T-helper 2 cell treated with Interferon-gamma antibody and Interleukin-4, amounts not matched to agents 5 μg/mL and 100 μg/mL, for 36 hours (primary cell): ENCODE results near the gene ADAMTS8.
A peak's percentile ranks its signal among the peaks of the same experiment; 100 is the strongest.

Source experiments
- DNase-seq: peaks from one replicate; pipeline ENCODE4 v3.0.0; 2021; ENCODE audit warnings: low spot score
- H3K27ac Mint-ChIP-seq: one replicate; pipeline ENCODE4 v1.8.0; 2021; ENCODE audit warnings: mild to moderate bottlenecking, mixed read lengths
- H3K27me3 Mint-ChIP-seq: one replicate; pipeline ENCODE4 v1.8.0; 2021; ENCODE audit warnings: low read depth, mixed read lengths
- H3K36me3 Mint-ChIP-seq: one replicate; pipeline ENCODE4 v1.8.0; 2021; ENCODE audit warnings: low read depth, mixed read lengths
- H3K4me1 Mint-ChIP-seq: one replicate; pipeline ENCODE4 v1.8.0; 2021; ENCODE audit warnings: low read depth, mixed read lengths
- H3K4me3 Mint-ChIP-seq: one replicate; pipeline ENCODE4 v1.8.0; 2022; ENCODE audit warnings: mild to moderate bottlenecking, moderate library complexity, mixed read lengths
- H3K9me3 Mint-ChIP-seq: one replicate; pipeline ENCODE4 v1.8.0; 2021; ENCODE audit warnings: mixed read lengths

Gene ADAMTS8

DNA sequence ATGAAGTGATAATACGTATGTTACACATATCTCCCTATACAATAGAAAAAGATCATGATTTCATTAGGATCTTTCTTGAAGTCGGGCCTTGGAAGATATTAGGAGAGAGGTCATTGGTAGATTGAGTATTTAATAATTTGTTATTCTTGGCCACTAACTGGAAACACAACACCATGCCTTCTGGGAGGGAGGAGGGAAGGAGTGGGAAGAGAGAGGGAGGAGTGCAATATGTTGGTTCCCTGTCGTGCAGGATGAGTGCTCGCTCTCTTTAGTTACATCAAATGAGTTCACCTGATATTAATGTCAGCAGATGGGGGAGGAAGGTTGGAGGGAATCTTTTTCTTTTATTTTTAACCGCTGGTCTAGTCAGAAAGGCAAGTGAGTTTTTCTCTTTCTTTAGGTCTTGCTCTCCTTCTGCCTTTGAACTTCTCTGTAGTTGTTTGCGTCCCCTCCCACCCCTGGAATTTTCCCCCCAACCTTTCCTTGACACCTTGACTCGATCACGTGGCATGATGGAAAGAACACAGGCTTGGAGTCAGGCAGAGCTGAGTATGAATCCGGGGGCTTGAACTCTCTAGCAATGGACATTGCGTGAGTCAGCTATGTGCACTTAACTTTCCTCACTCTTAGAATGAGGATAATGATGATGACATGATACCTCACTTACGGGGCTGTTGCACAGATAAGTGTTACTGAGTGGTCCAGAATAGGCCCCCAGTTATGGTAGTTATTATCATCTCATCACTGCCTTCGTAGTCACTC, 26.3 kb upstream of the ADAMTS8 start:
- Mint-ChIP-seq H3K27ac (no peak overlapping the region), H3K9me3 (no peaks in the 10 kb centered on the region), H3K27me3 (peaks cover 36% of the 10 kb centered on the region), H3K4me3 (no peak overlapping the region), H3K4me1 (no peaks in the 10 kb centered on the region), H3K36me3 (no peaks in the 10 kb centered on the region)
- DNase-seq = no peak

DNA sequence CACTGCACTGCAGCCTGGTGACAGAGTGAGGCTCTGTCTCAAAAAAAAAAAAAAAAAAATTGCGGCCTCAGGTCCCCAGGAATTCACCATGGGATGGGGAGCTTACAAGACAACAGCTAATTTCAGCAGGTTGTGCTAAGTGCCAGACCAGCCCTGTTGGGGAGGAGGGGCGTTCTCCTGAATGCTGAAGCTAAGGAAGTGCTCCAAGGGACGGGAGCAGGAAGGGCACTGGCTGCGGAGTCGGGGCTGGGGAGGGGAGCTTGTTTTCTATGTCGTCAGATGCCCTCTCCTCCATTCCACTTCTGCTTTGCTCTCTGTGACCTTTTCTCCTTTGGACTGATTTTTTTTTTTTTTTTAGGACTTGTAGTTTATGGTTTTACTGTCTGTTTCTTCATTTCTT, 24.5 kb upstream of the ADAMTS8 start:
- Mint-ChIP-seq H3K9me3 (no peaks in the 10 kb centered on the region), H3K27me3 (peaks cover 45% of the 10 kb centered on the region), H3K4me1 (peaks cover 3% of the 10 kb centered on the region)

GRCh38 chr11:130452176-130452575, 23.8 kb upstream of the ADAMTS8 start:
- DNase-seq = no peak
- Mint-ChIP-seq H3K36me3 (no peaks in the 10 kb centered on the region), H3K27me3 (peaks cover 50% of the 10 kb centered on the region), H3K4me3 (no peak overlapping the region), H3K9me3 (no peaks in the 10 kb centered on the region), H3K4me1 (peaks cover 5% of the 10 kb centered on the region), H3K27ac (no peak overlapping the region)

More for the DNA sequence above, 24.5 kb upstream of the ADAMTS8 start:
- DNase-seq = no peak
- Mint-ChIP-seq H3K36me3 (no peaks in the 10 kb centered on the region), H3K4me3 (no peak overlapping the region), H3K27ac (no peak overlapping the region)

DNA sequence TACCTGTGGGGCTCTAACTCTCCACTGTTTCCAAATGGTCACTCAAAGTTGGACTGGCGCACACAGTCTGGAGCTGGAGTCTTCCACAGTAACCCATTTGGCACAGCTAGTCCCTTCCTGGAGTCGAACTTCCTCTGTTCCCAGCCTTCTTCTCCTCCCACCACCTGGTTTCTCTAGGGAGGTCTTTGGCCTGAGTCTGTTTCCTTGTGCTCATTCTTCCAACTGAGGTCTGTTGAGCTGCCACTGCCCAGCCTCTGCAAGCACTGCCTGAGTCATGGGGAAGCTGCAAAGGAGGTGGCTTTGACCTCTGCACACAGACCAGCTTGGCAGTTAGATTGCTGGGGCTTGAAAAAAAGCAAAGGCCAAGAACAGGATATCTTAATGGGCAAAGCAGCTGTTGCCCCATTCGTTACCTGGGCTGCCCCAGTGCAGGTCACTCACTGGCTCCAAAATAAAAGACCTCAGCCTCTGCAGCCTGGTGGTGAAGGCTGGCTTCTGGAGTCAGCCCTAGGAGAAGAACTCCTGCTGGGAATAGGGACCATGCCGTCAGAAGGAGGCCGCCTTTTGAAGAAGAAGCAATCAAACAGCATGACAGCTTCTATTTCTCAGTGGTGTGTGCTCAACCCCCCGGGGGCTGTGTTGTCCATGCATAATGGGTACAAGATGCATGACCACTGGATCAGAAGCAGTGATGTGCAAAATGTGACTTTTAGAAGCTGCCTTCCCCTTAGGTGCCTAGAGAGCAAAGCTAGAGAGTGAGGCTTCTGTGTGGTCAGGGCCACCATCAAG, 23.0 kb upstream of the ADAMTS8 start:
- Mint-ChIP-seq H3K36me3 (no peaks in the 10 kb centered on the region), H3K27ac (no peak overlapping the region), H3K27me3 (peaks cover 58% of the 10 kb centered on the region), H3K4me1 (peaks cover 5% of the 10 kb centered on the region), H3K4me3 (no peak overlapping the region), H3K9me3 (no peaks in the 10 kb centered on the region)
- no peak for DNase-seq

DNA sequence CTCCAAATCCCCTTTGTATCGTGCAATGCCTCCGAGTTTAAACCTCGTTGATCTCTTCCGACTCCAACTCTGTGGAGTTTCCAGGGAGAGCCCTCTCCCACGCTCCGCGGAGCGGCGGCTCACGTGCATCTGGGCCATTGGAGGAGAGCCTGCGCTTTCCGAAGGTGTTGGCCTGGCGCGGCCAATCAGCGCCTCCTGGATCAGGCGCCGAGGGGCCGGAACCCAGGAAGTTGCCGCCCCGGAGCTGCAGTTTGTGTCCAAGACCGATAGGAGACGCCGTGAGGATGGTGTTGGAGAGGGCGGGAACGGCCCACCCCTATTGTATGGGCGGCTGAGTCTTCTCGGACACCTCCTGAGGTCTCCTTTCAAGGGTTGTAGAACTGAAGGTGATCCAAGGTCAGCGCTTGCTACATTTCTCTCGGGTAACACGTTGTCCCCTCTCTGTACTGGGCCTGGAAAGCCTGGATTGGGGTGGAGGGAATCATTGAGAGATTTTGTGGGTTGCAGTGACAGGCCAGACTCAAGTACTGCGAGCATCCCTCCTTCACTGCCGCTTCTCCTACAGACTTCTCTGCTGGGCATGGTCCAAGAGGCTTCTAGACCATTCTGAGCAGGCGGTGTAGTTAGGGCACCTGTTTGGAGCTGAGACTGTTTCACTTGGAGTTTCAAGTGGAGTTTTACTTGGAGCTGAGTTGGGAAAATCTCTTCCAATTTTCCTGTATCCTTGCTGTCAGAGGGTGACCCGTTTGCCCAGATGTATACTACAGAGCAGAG, 21.8 kb upstream of the ADAMTS8 start:
- H3K9me3 Mint-ChIP-seq = no peaks in the 10 kb centered on the region
- H3K4me3 Mint-ChIP-seq = peak overlapping the region; percentile 60
- H3K4me1 Mint-ChIP-seq = peaks cover 8% of the 10 kb centered on the region
- no peak overlapping the region for H3K27ac Mint-ChIP-seq
- peaks cover 67% of the 10 kb centered on the region for H3K27me3 Mint-ChIP-seq
- H3K36me3 Mint-ChIP-seq = no peaks in the 10 kb centered on the region
- no peak for DNase-seq

- no peak for DNase-seq
- no peak overlapping the region for H3K27ac Mint-ChIP-seq
- no peaks in the 10 kb centered on the region for H3K9me3 Mint-ChIP-seq
- H3K27me3 Mint-ChIP-seq = peaks cover 69% of the 10 kb centered on the region
- peak overlapping the region; percentile 60 for H3K4me3 Mint-ChIP-seq
- H3K4me1 Mint-ChIP-seq = peaks cover 8% of the 10 kb centered on the region
- no peaks in the 10 kb centered on the region for H3K36me3 Mint-ChIP-seq
Measured at GRCh38 chr11:130449310-130449990, 21.0 kb upstream of the ADAMTS8 start.

DNA sequence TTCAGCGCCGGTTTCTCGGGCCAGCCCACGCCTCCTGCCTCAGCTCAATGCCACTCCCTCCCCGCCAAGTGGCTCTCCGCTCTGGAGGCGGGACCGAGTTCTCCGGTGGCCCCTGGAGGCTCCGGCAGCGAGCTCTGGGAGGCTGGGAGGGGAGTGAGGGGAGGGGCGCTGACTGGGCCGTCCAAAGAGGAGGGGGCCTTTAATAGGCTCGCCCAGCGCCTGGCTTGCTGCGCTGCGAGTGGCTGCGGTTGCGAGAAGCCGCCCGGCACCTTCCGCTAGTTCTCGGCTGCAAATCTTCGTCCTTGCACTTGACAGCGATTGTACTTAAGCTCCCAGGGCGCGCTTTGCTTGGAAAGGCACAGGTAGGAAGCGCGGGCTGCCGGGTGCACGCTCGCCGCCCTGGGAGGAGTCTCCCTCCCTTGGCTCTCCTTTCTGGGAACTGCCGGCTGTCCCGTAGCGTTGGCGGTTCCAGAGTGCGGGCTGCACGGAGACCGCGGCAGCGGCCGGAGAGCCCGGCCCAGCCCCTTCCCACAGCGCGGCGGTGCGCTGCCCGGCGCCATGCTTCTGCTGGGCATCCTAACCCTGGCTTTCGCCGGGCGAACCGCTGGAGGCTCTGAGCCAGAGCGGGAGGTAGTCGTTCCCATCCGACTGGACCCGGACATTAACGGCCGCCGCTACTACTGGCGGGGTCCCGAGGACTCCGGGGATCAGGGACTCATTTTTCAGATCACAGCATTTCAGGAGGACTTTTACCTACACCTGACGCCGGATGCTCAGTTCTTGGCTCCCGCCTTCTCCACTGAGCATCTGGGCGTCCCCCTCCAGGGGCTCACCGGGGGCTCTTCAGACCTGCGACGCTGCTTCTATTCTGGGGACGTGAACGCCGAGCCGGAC, 20.3 kb upstream of the ADAMTS8 start, which contains the start of gene ADAMTS15:
ADAMTS15 (plus strand) TSS at position 230 of the 894 bp plus-strand sequence; CDS start at position 559, 329 bp downstream.
- H3K9me3 Mint-ChIP-seq = no peaks in the 10 kb centered on the region

DNA sequence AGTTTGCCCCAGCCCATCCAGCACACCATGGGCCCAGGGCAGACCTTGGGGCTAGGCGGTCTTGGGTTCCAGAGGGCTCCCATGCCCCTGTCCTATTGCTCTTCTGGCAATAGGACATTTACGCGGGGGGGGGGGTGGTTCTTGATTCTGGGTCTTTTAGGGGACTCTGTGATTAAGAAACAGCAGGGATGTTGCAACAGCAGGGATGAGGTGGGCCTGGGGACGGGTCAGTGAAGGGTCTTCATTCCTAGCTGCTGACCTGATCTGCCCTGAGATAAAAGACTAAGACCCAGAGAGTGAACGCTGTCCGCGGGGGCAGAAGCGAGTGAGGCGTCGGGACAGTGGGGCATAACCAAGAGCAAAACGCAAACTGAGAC, 19.6 kb upstream of the ADAMTS8 start:
- Mint-ChIP-seq H3K36me3 (no peaks in the 10 kb centered on the region), H3K4me3 (peak overlapping the region; percentile 74), H3K4me1 (peaks cover 8% of the 10 kb centered on the region), H3K27ac (no peak overlapping the region), H3K9me3 (no peaks in the 10 kb centered on the region), H3K27me3 (peaks cover 68% of the 10 kb centered on the region)
- no peak for DNase-seq

More for the DNA sequence above, 20.3 kb upstream of the ADAMTS8 start, which contains the start of gene ADAMTS15:
- peak; percentile 58 for DNase-seq
- no peaks in the 10 kb centered on the region for H3K36me3 Mint-ChIP-seq
- peaks cover 8% of the 10 kb centered on the region for H3K4me1 Mint-ChIP-seq
- H3K4me3 Mint-ChIP-seq = peak within 1 kb of the TSS; percentile 74
- peaks cover 68% of the 10 kb centered on the region for H3K27me3 Mint-ChIP-seq
- H3K27ac Mint-ChIP-seq = no peak within 1 kb of the TSS

- Mint-ChIP-seq H3K4me1 (peaks cover 8% of the 10 kb centered on the region), H3K9me3 (peaks cover 6% of the 10 kb centered on the region), H3K4me3 (no peak overlapping the region), H3K27ac (no peak overlapping the region), H3K36me3 (no peaks in the 10 kb centered on the region), H3K27me3 (peaks cover 53% of the 10 kb centered on the region)
- no peak for DNase-seq
Measured at GRCh38 chr11:130445788-130446187, 17.4 kb upstream of the ADAMTS8 start.

DNA sequence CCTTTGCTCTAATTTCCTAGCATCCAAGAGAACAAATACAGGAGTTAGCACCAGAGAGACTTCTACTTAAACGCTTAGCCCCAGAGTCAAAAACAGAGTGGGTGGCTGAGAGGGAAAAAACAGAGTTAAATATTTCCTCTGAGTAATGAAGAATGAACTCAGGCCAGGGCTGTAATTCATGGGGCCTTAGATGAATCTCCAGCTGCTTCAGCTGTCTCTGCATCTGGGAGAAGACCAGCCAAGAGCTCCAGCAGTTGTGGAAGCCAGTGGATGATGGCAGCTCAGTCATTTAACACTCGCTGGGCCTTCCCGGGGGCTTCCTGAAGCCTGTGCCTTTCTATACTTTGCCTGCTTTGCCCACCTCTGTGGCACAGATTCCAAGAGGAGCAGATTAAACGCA, 14.3 kb upstream of the ADAMTS8 start:
- Mint-ChIP-seq H3K27me3 (peaks cover 31% of the 10 kb centered on the region), H3K4me1 (peaks cover 20% of the 10 kb centered on the region), H3K4me3 (no peak overlapping the region), H3K36me3 (peaks cover 5% of the 10 kb centered on the region), H3K27ac (no peak overlapping the region), H3K9me3 (peaks cover 6% of the 10 kb centered on the region)
- no peak for DNase-seq

- Mint-ChIP-seq H3K27me3 (peaks cover 23% of the 10 kb centered on the region), H3K9me3 (peaks cover 6% of the 10 kb centered on the region), H3K27ac (no peak overlapping the region), H3K4me1 (peaks cover 24% of the 10 kb centered on the region), H3K36me3 (peaks cover 5% of the 10 kb centered on the region), H3K4me3 (no peak overlapping the region)
- DNase-seq = no peak
Measured at GRCh38 chr11:130441719-130442118, 13.3 kb upstream of the ADAMTS8 start.

GRCh38 chr11:130439876-130440275, 11.5 kb upstream of the ADAMTS8 start:
- Mint-ChIP-seq H3K4me3 (no peak overlapping the region), H3K36me3 (peaks cover 5% of the 10 kb centered on the region), H3K4me1 (peaks cover 29% of the 10 kb centered on the region), H3K9me3 (peaks cover 6% of the 10 kb centered on the region), H3K27me3 (peaks cover 17% of the 10 kb centered on the region), H3K27ac (no peak overlapping the region)
- DNase-seq = no peak

DNA sequence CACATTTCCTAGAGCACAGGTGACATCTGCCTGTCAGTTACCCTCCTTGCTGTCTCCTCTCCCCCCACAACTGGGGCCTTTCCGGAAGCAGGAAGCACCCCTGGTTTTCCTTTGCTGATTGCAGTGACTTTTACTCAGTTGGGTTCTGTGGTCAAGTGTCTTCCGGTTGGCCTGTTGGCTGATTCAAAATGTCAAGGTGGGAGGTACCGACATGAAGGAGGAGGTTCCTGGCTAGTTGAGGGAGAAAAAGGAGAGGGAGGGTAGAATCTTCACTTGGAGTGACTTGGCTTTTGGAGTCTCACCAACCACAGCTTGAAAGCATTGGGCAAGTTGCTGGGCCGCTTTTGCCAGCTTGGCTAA, 10.7 kb upstream of the ADAMTS8 start:
- H3K36me3 Mint-ChIP-seq = peaks cover 5% of the 10 kb centered on the region

More for the DNA sequence above, 10.7 kb upstream of the ADAMTS8 start:
- Mint-ChIP-seq H3K27me3 (peaks cover 12% of the 10 kb centered on the region), H3K27ac (peak overlapping the region; percentile 66), H3K4me1 (peaks cover 29% of the 10 kb centered on the region), H3K4me3 (peak overlapping the region; percentile 54), H3K9me3 (peaks cover 6% of the 10 kb centered on the region)
- DNase-seq = peak; percentile 41
